ENCODE data around the gene MGAT5B.

MGAT5B gene

GRCh38 chr17:76956846-76957540 lies 88.8 kb downstream of the MGAT5B start:
- H3K27ac Mint-ChIP-seq, result no peak overlapping the region
- H3K4me1 Mint-ChIP-seq, result peaks cover 3% of the 10 kb centered on the region
- H3K27me3 Mint-ChIP-seq (ENCODE audit: low read depth), result peaks cover 36% of the 10 kb centered on the region
- H3K36me3 Mint-ChIP-seq (ENCODE audit: low read depth), result no peaks in the 10 kb centered on the region
- H3K9me3 Mint-ChIP-seq, result no peaks in the 10 kb centered on the region
- TF ChIP-seq CTCF (IDR thresholded peaks at IDR 0.05; ENCODE audit: unreplicated experiment in 3 of 3), result no peak
- H3K4me3 Mint-ChIP-seq, result no peak overlapping the region

GRCh38 chr17:76957678-76958464 lies 89.7 kb downstream of the MGAT5B start:
- peaks cover 3% of the 10 kb centered on the region for H3K4me1 Mint-ChIP-seq
- no peak overlapping the region for H3K4me3 Mint-ChIP-seq
- peaks cover 40% of the 10 kb centered on the region for H3K27me3 Mint-ChIP-seq (ENCODE audit: low read depth)
- no peaks in the 10 kb centered on the region for H3K36me3 Mint-ChIP-seq (ENCODE audit: low read depth)
- H3K9me3 Mint-ChIP-seq, result no peaks in the 10 kb centered on the region
- no peak for TF ChIP-seq CTCF (IDR thresholded peaks at IDR 0.05; ENCODE audit: unreplicated experiment in 3 of 3)
- no peak overlapping the region for H3K27ac Mint-ChIP-seq

GRCh38 chr17:76958974-76959373 lies 90.8 kb downstream of the MGAT5B start:
- peaks cover 3% of the 10 kb centered on the region for H3K4me1 Mint-ChIP-seq
- no peak overlapping the region for H3K27ac Mint-ChIP-seq
- no peak overlapping the region for H3K4me3 Mint-ChIP-seq
- no peak for TF ChIP-seq CTCF (IDR thresholded peaks at IDR 0.05; ENCODE audit: unreplicated experiment in 3 of 3)
- no peaks in the 10 kb centered on the region for H3K9me3 Mint-ChIP-seq
- H3K36me3 Mint-ChIP-seq (ENCODE audit: low read depth), result no peaks in the 10 kb centered on the region
- H3K27me3 Mint-ChIP-seq (ENCODE audit: low read depth), result peaks cover 40% of the 10 kb centered on the region

- no peak for TF ChIP-seq CTCF (IDR thresholded peaks at IDR 0.05; ENCODE audit: unreplicated experiment in 3 of 3)
- Mint-ChIP-seq H3K36me3 (ENCODE audit: low read depth) (no peaks in the 10 kb centered on the region), H3K9me3 (no peaks in the 10 kb centered on the region)
Observed at GRCh38 chr17:76961869-76962268, 93.7 kb downstream of the MGAT5B start.

DNA sequence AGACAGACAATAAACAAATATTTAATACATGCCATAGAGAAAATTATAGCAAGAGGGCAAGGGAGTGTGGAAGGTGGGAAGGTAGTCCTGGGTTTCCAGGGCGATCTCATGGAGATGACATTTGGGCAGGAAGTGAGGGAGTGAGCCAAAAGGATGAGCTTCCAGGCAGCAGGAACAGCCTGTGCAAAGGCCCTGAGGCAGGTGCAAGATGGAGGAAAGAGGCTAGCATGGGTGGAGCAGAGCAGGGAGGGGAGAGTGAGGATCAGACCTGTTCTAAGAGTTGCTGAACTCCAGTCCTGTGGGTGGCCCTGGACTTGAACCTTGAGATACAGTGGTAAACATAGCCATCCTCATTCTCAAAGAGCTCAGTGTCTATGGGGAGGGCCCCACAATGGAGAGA lies 94.7 kb downstream of the MGAT5B start:
- Mint-ChIP-seq H3K27me3 (ENCODE audit: low read depth) (peaks cover 52% of the 10 kb centered on the region), H3K4me3 (no peak overlapping the region), H3K27ac (no peak overlapping the region), H3K9me3 (no peaks in the 10 kb centered on the region), H3K36me3 (ENCODE audit: low read depth) (no peaks in the 10 kb centered on the region), H3K4me1 (peaks cover 3% of the 10 kb centered on the region)
- TF ChIP-seq CTCF (IDR thresholded peaks at IDR 0.05; ENCODE audit: unreplicated experiment in 3 of 3), result no peak

More at GRCh38 chr17:76961869-76962268, 93.7 kb downstream of the MGAT5B start:
- Mint-ChIP-seq H3K4me1 (peaks cover 3% of the 10 kb centered on the region), H3K27ac (no peak overlapping the region), H3K27me3 (ENCODE audit: low read depth) (peaks cover 49% of the 10 kb centered on the region), H3K4me3 (no peak overlapping the region)

All from nephron (organoid).